Measurements from ENCODE around the gene ZDHHC14. TPM values are rescaled to one million over a fixed set of nuclear protein-coding genes. Genes with fewer than 3 reads are reported as not detected.

ZDHHC14 gene
- polyA plus RNA-seq, 6 donors from 2014 or later = 1.7 to 10.5 (median 4.1) TPM

DNA sequence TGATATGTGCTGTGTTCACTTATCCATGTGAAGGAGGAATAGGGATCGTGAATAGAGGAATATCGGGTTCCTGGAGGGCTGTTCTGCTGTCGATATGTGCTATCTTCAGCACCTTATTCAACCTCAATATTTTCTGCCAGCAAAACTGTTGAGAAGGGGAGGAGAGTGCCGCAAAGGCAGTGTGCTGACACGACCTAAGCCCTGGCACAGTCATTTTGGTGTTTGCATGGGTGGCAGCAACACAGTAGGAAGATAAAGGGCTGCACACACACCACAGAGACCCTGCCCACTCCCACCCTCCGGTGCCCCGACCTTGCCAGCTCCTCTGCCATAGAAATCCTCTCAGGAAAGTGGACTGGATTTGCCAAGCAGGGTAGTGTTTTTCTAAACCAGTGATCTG lies 47.0 kb downstream of the ZDHHC14 start:
- ATAC-seq (ENCODE audit: low read depth in 2 of 2) = no peak
- Mint-ChIP-seq H3K36me3 (peaks cover 0 to 13% of the 10 kb centered on the region in 2 donors), H3K4me3 (peak overlapping the region in 1 of 8 donors; percentile 19), H3K27me3 (peaks cover 0 to 13% (median 0%) of the 10 kb centered on the region in 3 donors), H3K9me3 (no peaks in the 10 kb centered on the region), H3K4me1 (peaks cover 40 to 66% (median 56%) of the 10 kb centered on the region in 3 donors), H3K27ac (peak overlapping the region in 2 of 6 donors; percentile 33 to 37)
- DNase-seq = no peak

GRCh38 chr6:157428427-157429202 lies 47.6 kb downstream of the ZDHHC14 start:
- no peak for ATAC-seq (ENCODE audit: low read depth in 2 of 2)
- no peak for DNase-seq
- H3K27ac Mint-ChIP-seq = peak overlapping the region in 5 of 6 donors; percentile 14 to 78 (median 33)
- peaks cover 0 to 13% of the 10 kb centered on the region in 2 donors for H3K36me3 Mint-ChIP-seq
- H3K4me1 Mint-ChIP-seq = peaks cover 40 to 66% (median 56%) of the 10 kb centered on the region in 3 donors
- peaks cover 0 to 13% (median 0%) of the 10 kb centered on the region in 3 donors for H3K27me3 Mint-ChIP-seq
- H3K4me3 Mint-ChIP-seq = no peak overlapping the region
- H3K9me3 Mint-ChIP-seq = no peaks in the 10 kb centered on the region

- no peaks in the 10 kb centered on the region for H3K9me3 Mint-ChIP-seq
- no peak overlapping the region for H3K4me3 Mint-ChIP-seq
- no peak for ATAC-seq (ENCODE audit: low read depth in 2 of 2)
- peak overlapping the region in 2 of 6 donors; percentile 14 to 25 for H3K27ac Mint-ChIP-seq
- H3K27me3 Mint-ChIP-seq = peaks cover 0 to 13% (median 0%) of the 10 kb centered on the region in 3 donors
- H3K36me3 Mint-ChIP-seq = peaks cover 0 to 13% of the 10 kb centered on the region in 2 donors
- H3K4me1 Mint-ChIP-seq = peaks cover 40 to 64% (median 55%) of the 10 kb centered on the region in 3 donors
- DNase-seq = no peak
These were observed 48.3 kb downstream of the ZDHHC14 start for GRCh38 chr6:157429248-157429647.

DNA sequence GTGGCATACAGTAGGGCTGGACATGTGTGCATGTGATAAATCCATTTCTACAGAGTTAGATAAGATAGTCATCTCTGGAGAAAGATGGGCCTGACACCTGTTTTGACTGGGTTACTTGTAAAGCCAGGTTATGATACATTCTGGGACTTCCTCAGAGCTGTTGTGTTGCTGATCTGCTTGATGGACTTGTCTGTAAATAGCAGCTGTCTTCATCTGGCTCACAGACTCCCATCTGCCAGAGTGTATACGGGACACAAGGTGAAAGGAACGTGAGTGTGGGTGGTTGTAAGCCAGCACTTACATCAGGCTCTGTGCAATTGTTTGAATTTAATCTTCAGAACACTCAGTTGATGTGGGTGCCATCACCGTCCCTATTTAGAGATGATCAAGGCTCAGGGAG lies 49.8 kb downstream of the ZDHHC14 start:
- peak overlapping the region in 1 of 8 donors; percentile 54 for H3K4me3 Mint-ChIP-seq
- H3K27ac Mint-ChIP-seq = peak overlapping the region in 4 of 6 donors; percentile 2 to 74 (median 37)

DNA sequence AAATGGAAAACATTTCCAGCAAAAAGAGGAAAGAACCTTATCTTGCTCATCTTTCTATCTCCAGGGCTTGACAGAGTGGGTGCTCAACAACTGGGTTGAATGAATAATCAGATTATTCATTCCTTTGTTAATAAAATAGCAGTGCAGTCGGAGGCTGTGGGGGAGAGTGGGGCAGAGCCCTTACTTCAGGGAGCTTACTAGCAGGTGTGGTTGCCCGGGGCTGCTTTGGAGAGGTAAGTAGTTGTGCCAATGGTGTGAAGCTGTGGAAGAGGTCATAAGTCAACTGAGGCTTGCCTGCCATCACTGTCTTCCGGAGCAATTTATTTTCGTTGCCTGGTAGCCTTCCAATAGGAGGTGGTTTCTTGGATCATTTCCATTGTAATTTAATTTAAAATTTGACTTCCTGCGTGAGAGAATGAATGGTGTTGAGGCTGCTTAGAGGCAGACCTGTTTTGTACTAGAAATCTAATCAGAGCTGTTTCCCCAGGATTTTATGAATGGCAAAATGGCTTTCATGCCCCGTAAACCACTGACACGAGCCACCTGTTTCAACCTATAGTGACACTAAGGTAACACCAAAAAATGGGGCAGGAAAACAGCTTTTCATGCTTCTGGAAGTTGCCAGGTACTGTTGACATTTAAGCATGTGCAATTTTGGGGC lies 51.4 kb downstream of the ZDHHC14 start:
- Mint-ChIP-seq H3K4me3 (no peak overlapping the region), H3K27me3 (no peaks in the 10 kb centered on the region), H3K27ac (no peak overlapping the region), H3K9me3 (no peaks in the 10 kb centered on the region), H3K4me1 (peaks cover 13 to 41% (median 38%) of the 10 kb centered on the region in 3 donors), H3K36me3 (peaks cover 0 to 7% of the 10 kb centered on the region in 2 donors)
- DNase-seq (no peak), ATAC-seq (ENCODE audit: low read depth in 2 of 2) (no peak)

More for the DNA sequence above, 49.8 kb downstream of the ZDHHC14 start:
- Mint-ChIP-seq H3K27me3 (peaks cover 0 to 7% (median 0%) of the 10 kb centered on the region in 3 donors), H3K9me3 (no peaks in the 10 kb centered on the region), H3K4me1 (peaks cover 28 to 51% (median 43%) of the 10 kb centered on the region in 3 donors), H3K36me3 (peaks cover 0 to 13% of the 10 kb centered on the region in 2 donors)
- DNase-seq = no peak
- ATAC-seq (ENCODE audit: low read depth in 2 of 2) = no peak

DNA sequence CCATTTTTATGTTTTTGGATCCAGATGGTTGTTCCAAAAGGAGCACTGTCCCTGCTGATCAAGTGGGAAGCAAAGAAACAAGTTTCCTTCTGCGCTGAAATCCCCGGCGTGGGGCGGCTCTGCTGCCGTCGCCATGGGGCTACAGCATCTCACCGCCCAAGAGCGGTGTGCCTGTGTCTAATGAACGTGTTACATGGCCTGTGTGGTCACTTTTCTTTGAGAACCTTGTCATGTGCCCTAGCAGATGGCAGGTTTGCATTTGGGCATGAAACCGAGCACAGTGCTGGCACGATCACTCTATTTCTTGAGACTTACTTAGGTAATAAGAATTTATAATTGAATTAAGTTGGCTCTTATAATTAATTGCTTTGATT lies 51.9 kb downstream of the ZDHHC14 start:
- no peak overlapping the region for H3K27ac Mint-ChIP-seq
- DNase-seq = no peak
- no peaks in the 10 kb centered on the region for H3K27me3 Mint-ChIP-seq
- ATAC-seq (ENCODE audit: low read depth in 2 of 2) = no peak
- no peaks in the 10 kb centered on the region for H3K9me3 Mint-ChIP-seq
- H3K36me3 Mint-ChIP-seq = peaks cover 0 to 6% of the 10 kb centered on the region in 2 donors
- peaks cover 13 to 40% (median 34%) of the 10 kb centered on the region in 3 donors for H3K4me1 Mint-ChIP-seq
- no peak overlapping the region for H3K4me3 Mint-ChIP-seq

GRCh38 chr6:157433678-157434081 lies 52.7 kb downstream of the ZDHHC14 start:
- Mint-ChIP-seq H3K4me3 (no peak overlapping the region), H3K27ac (no peak overlapping the region), H3K36me3 (peaks cover 6 to 7% of the 10 kb centered on the region in 2 donors), H3K27me3 (no peaks in the 10 kb centered on the region), H3K9me3 (no peaks in the 10 kb centered on the region), H3K4me1 (peaks cover 13 to 36% (median 32%) of the 10 kb centered on the region in 3 donors)
- no peak for ATAC-seq (ENCODE audit: low read depth in 2 of 2)
- DNase-seq = no peak

DNA sequence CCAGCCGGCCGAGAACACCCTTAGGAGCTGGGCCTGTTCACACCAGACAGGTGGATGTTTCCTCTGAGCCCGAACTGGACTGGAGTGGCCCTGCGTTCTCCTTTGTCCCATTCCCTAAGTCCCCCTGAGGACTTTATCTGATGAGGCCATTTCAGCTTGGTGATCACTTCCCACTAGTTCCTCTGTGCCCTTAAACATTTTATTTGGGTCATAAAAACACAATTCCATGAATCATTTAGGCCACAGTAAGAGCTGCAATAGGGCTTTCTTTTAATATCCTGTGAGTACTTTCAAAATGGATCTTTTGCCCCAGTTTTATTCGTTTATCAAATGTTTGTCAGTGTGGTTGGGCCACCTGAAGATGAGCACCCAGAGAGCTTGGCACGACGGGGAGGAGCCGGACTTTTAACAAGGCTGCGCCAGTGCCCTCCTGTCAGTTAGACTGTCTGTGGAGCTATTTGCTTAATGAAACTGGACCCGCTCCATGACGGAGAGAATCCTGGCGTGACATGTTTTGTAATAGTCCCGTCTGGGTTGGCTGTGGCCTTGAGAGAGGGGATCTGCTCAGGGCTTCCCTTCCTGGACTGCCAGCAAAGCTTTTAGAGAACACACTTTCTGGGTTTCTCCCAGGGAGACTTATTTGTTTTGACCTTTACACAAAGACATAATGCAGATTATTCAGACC lies 53.5 kb downstream of the ZDHHC14 start:
- DNase-seq = no peak
- Mint-ChIP-seq H3K4me1 (peaks cover 6 to 31% (median 24%) of the 10 kb centered on the region in 3 donors), H3K9me3 (peaks cover 0 to 3% (median 0%) of the 10 kb centered on the region in 7 donors), H3K4me3 (no peak overlapping the region), H3K27me3 (no peaks in the 10 kb centered on the region), H3K27ac (peak overlapping the region in 4 of 6 donors; percentile 19 to 34 (median 32)), H3K36me3 (peaks cover 6 to 14% of the 10 kb centered on the region in 2 donors)
- ATAC-seq (ENCODE audit: low read depth in 2 of 2) = no peak

GRCh38 chr6:157436219-157436943 lies 55.4 kb downstream of the ZDHHC14 start:
- peaks cover 0 to 3% (median 0%) of the 10 kb centered on the region in 7 donors for H3K9me3 Mint-ChIP-seq
- no peaks in the 10 kb centered on the region for H3K27me3 Mint-ChIP-seq
- DNase-seq = no peak
- H3K27ac Mint-ChIP-seq = peak overlapping the region in 5 of 6 donors; percentile 16 to 91 (median 49)
- no peak for ATAC-seq (ENCODE audit: low read depth in 2 of 2)
- peaks cover 0 to 17% (median 13%) of the 10 kb centered on the region in 3 donors for H3K4me1 Mint-ChIP-seq
- H3K36me3 Mint-ChIP-seq = peaks cover 6 to 15% of the 10 kb centered on the region in 2 donors
- H3K4me3 Mint-ChIP-seq = peak overlapping the region in 1 of 8 donors; percentile 13

GRCh38 chr6:157436944-157437336 lies 56.0 kb downstream of the ZDHHC14 start:
- Mint-ChIP-seq H3K4me1 (peaks cover 0 to 17% (median 12%) of the 10 kb centered on the region in 3 donors), H3K27ac (peak overlapping the region in 2 of 6 donors; percentile 49 to 73), H3K36me3 (peaks cover 6 to 19% of the 10 kb centered on the region in 2 donors), H3K27me3 (no peaks in the 10 kb centered on the region), H3K9me3 (peaks cover 0 to 3% (median 0%) of the 10 kb centered on the region in 7 donors), H3K4me3 (no peak overlapping the region)
- no peak for DNase-seq
- no peak for ATAC-seq (ENCODE audit: low read depth in 2 of 2)

DNA sequence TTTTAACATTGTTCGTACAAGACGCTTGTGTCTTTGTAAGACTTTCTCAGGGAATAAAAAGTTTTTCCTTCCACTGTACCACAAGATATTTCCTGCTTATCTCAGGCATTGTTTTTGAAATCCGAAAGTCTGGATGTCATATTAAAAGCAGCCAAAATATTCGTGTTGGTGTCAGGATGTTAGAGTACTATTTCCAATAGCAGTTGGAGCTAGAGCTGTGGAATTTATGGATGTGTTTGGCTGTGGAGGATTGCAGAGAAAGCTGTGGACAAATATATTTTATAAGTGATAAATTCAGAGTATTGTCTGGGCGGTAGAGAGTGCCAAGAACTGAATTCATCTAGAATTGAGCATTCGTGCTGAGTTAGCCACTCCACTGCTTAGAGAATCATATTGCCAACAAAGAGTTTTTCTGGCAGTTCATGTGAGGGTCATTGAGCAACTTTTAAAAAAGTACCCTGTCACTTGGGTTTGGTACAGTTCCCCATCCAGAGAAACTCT lies 57.7 kb downstream of the ZDHHC14 start:
- Mint-ChIP-seq H3K27ac (no peak overlapping the region), H3K4me1 (peaks cover 5 to 12% (median 9%) of the 10 kb centered on the region in 3 donors), H3K9me3 (peaks cover 0 to 10% (median 4%) of the 10 kb centered on the region in 7 donors), H3K36me3 (peaks cover 19 to 28% of the 10 kb centered on the region in 2 donors), H3K27me3 (no peaks in the 10 kb centered on the region), H3K4me3 (no peak overlapping the region)
- ATAC-seq (ENCODE audit: low read depth in 2 of 2) (no peak), DNase-seq (no peak)

DNA sequence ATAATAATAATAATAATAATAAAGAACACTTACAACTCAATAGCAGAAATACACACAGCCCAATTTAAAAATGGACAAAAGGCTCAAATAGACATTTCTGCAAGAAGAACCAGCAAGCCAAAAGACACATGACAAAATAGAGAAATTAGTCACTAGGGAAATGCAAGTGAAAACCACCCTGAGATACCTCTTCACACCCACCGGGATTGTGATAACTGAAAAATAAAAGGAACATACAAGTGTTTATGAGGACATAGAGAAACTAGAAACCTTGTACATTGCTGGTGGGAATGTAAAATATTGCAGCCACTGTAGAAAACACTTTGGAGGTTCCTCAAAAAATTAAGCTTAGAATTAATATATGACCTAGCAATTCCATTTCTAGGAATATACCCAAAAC lies 59.2 kb downstream of the ZDHHC14 start:
- Mint-ChIP-seq H3K9me3 (peaks cover 0 to 10% (median 4%) of the 10 kb centered on the region in 7 donors), H3K4me1 (peaks cover 5 to 15% (median 7%) of the 10 kb centered on the region in 3 donors), H3K27me3 (no peaks in the 10 kb centered on the region), H3K27ac (no peak overlapping the region), H3K4me3 (no peak overlapping the region), H3K36me3 (peaks cover 19 to 28% of the 10 kb centered on the region in 2 donors)
- DNase-seq (no peak), ATAC-seq (ENCODE audit: low read depth in 2 of 2) (no peak)
